PC-3 (cell line): ENCODE results near the gene ENTPD5.

Experiments
- EZH2phosphoT487 ChIP-seq: fragments of 300-600 bp; sonication (generic); IDR thresholded peaks from 2 replicates; pipeline ENCODE4 v1.6.1; 2018; ENCODE audit warnings: mild to moderate bottlenecking, antibody characterized with exemption, low read length, borderline replicate concordance
- TF ChIP-seq, protein P1 (sequence below): fragments of 300-600 bp; sonication (generic); conservative IDR thresholded peaks from 2 replicates; pipeline ENCODE4 v1.5.1; 2017; ENCODE audit warnings: antibody characterized with exemption, low read depth, mild to moderate bottlenecking, low read length

- TF ChIP-seq, protein P1, sequence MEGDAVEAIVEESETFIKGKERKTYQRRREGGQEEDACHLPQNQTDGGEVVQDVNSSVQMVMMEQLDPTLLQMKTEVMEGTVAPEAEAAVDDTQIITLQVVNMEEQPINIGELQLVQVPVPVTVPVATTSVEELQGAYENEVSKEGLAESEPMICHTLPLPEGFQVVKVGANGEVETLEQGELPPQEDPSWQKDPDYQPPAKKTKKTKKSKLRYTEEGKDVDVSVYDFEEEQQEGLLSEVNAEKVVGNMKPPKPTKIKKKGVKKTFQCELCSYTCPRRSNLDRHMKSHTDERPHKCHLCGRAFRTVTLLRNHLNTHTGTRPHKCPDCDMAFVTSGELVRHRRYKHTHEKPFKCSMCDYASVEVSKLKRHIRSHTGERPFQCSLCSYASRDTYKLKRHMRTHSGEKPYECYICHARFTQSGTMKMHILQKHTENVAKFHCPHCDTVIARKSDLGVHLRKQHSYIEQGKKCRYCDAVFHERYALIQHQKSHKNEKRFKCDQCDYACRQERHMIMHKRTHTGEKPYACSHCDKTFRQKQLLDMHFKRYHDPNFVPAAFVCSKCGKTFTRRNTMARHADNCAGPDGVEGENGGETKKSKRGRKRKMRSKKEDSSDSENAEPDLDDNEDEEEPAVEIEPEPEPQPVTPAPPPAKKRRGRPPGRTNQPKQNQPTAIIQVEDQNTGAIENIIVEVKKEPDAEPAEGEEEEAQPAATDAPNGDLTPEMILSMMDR, result no peak
- no peak for TF ChIP-seq EZH2phosphoT487
Observed at GRCh38 chr14:74015963-74016362, 3.1 kb downstream of the ENTPD5 start.
